Activated CD8-positive, alpha-beta memory T cell treated with anti-CD3 and anti-CD28 coated beads, Interleukin-2, amount 50 U/mL, for 24 hours (primary cell): Measurements from ENCODE around the gene PRH2.

Experiments
- DNase-seq: peaks from one replicate; pipeline ENCODE4 v3.0.0-alpha.2; 2020; ENCODE audit errors: extremely low read depth

Gene PRH2

DNA sequence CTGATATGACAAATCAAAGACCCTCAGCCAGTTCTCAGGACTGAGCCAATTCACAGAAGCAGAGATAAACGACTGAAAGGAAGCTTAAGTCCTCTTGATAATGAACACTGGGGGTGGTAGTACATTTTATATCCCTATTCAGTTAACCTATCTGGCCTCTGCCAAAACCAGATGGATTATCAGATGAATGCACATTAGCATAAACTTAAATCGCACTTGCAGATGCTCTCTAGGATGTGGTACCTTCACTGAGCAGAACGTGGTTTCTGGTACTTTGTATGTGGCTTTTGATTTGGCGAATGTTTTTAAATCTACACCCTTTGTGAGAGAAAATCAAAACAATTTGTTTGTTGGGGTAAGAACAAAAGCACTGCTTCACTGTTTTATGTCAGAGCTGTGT lies 31.2 kb downstream of the PRH2 start:
- DNase-seq = no peak

- DNase-seq = no peak
Measured at GRCh38 chr12:10965476-10965875, 36.4 kb downstream of the PRH2 start.

GRCh38 chr12:10966314-10966713 lies 37.3 kb downstream of the PRH2 start:
- no peak for DNase-seq

- DNase-seq = no peak
Measured at GRCh38 chr12:10967409-10967808, 38.4 kb downstream of the PRH2 start.

GRCh38 chr12:10968765-10969456 lies 39.9 kb downstream of the PRH2 start:
- DNase-seq = no peak

DNA sequence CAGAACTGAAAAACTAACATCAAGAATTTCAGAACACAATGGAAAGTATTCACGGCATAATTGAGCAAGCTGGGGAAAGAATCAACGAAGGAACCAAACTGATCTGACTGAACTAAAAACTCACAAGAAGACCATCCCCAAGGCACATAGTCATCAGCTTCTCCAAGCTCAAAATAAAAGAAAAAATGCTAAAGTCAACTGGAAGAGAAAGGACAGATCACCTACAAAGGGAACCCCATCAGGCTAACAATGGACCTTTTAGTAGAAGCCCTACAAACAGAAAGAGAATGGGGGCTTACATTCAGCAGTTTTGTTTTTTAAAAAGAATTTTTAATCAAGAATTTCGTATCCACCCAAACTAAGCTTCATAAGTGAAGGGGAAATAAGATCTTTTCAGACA lies 45.9 kb downstream of the PRH2 start:
- no peak for DNase-seq

GRCh38 chr12:10982244-10982643 lies 53.2 kb downstream of the PRH2 start:
- DNase-seq = no peak
